GM23338 (cell line): Measurements from ENCODE around the gene YWHAQ. TPM values are rescaled to one million over a fixed set of nuclear protein-coding genes. Genes with fewer than 3 reads are reported as not detected.

Experiments
- ATAC-seq: fragments of 200-7000 bp; cut with Tn5 transposase; 3 replicates; pipeline ENCODE4 v1.9.1; 2020
- DNase-seq: peaks from one replicate; pipeline ENCODE4 v3.0.0-alpha.2; 2015; ENCODE audit warnings: low spot score
- H2AFZ ChIP-seq: fragments of 200-600 bp; sonication (generic); 2 replicates; pipeline ENCODE4 v1.8.0; 2016; ENCODE audit warnings: antibody characterized with exemption, mild to moderate bottlenecking, moderate library complexity
- H3F3A ChIP-seq: fragments of 200-600 bp; sonication (generic); replicated peaks from 2 replicates; pipeline ENCODE4 v1.8.0; 2017; ENCODE audit warnings: antibody characterized with exemption, mixed run types, low read depth
- H3K27ac ChIP-seq: fragments of 200-600 bp; sonication (generic); 2 replicates; pipeline ENCODE4 v1.6.1; 2016; ENCODE audit warnings: low read depth
- H3K27me3 ChIP-seq: fragments of 200-600 bp; sonication (generic); 2 replicates; pipeline ENCODE4 v1.8.0; 2016; ENCODE audit warnings: mild to moderate bottlenecking, mixed run types, moderate library complexity; ENCODE audit not compliant: insufficient read depth
- H3K36me3 ChIP-seq: fragments of 200-600 bp; sonication (generic); 2 replicates; pipeline ENCODE4 v1.8.0; 2016; ENCODE audit warnings: mild to moderate bottlenecking; ENCODE audit not compliant: insufficient read depth
- H3K4me1 ChIP-seq: fragments of 200-600 bp; sonication (generic); 2 replicates; pipeline ENCODE4 v1.8.0; 2016; ENCODE audit warnings: mild to moderate bottlenecking, moderate library complexity; ENCODE audit not compliant: insufficient read depth
- H3K4me2 ChIP-seq: fragments of 200-600 bp; sonication (generic); 2 replicates; pipeline ENCODE4 v1.7.1; 2017; ENCODE audit warnings: mixed run types
- H3K4me3 ChIP-seq: fragments of 200-600 bp; sonication (generic); 2 replicates; pipeline ENCODE4 v1.6.1; 2016; ENCODE audit warnings: mixed run types
- H3K79me2 ChIP-seq: fragments of 200-600 bp; sonication (generic); replicated peaks from 2 replicates; pipeline ENCODE4 v1.8.0; 2017; ENCODE audit warnings: mild to moderate bottlenecking; ENCODE audit not compliant: insufficient read depth
- H3K9me2 ChIP-seq: fragments of 200-600 bp; sonication (generic); 2 replicates; pipeline ENCODE4 v1.8.0; 2017; ENCODE audit not compliant: insufficient read depth
- H4K20me1 ChIP-seq: fragments of 200-600 bp; sonication (generic); replicated peaks from 2 replicates; pipeline ENCODE4 v1.8.0; 2017; ENCODE audit warnings: mild to moderate bottlenecking; ENCODE audit not compliant: insufficient read depth
- H3K27ac Mint-ChIP-seq: 2 replicates; pipeline ENCODE4 v1.8.0; 2020; ENCODE audit warnings: inconsistent platforms, mild to moderate bottlenecking, moderate library complexity, mixed read lengths
- H3K27me3 Mint-ChIP-seq: 3 replicates; pipeline ENCODE4 v1.8.0; 2022; ENCODE audit warnings: low read depth, mild to moderate bottlenecking, moderate library complexity, mixed read lengths, inconsistent platforms; ENCODE audit not compliant: insufficient read depth, poor library complexity
- H3K36me3 Mint-ChIP-seq: 3 replicates; pipeline ENCODE4 v1.8.0; 2021; ENCODE audit warnings: low read depth, mild to moderate bottlenecking, inconsistent platforms, moderate library complexity, mixed read lengths
- H3K4me1 Mint-ChIP-seq: 3 replicates; pipeline ENCODE4 v1.8.0; 2020; ENCODE audit warnings: mild to moderate bottlenecking, inconsistent platforms, mixed read lengths
- H3K4me3 Mint-ChIP-seq: 3 replicates; pipeline ENCODE4 v1.8.0; 2021; ENCODE audit warnings: moderate library complexity, mild to moderate bottlenecking, inconsistent platforms, mixed read lengths
- H3K9me3 Mint-ChIP-seq: 3 replicates; pipeline ENCODE4 v1.8.0; 2020; ENCODE audit warnings: moderate library complexity, mild to moderate bottlenecking, inconsistent platforms, mixed read lengths
- CREB1 ChIP-seq: fragments of 250-450 bp; sonication (Bioruptor Pico); IDR thresholded peaks from 2 replicates; pipeline ENCODE4 v1.5.0; 2020; ENCODE audit warnings: low read depth, mild to moderate bottlenecking, moderate library complexity
- CTCF ChIP-seq, 2 experiments: fragments of 200-600 bp in 1 of 2; sonication (generic) in 1 of 2; conservative IDR thresholded peaks; 2 replicates each; pipeline versions ENCODE4 v1.5.1 to v1.6.1; 2016 to 2017; ENCODE audit warnings: antibody characterized with exemption in 2 of 2, low read depth in 2 of 2, mild to moderate bottlenecking in 2 of 2, moderate library complexity in 1 of 2
- ETS1 ChIP-seq: IDR thresholded peaks from 2 replicates; pipeline ENCODE4 v1.6.1; 2016; ENCODE audit warnings: antibody characterized with exemption
- EZH2 ChIP-seq: fragments of 200-600 bp; sonication (generic); IDR thresholded peaks from one replicate; pipeline ENCODE4 v1.8.0; 2017; ENCODE audit warnings: antibody characterized with exemption, mild to moderate bottlenecking, low read depth; ENCODE audit not compliant: unreplicated experiment
- EZH2phosphoT487 ChIP-seq: fragments of 200-600 bp; sonication (generic); IDR thresholded peaks from one replicate; pipeline ENCODE4 v1.8.1; 2018; ENCODE audit warnings: antibody characterized with exemption; ENCODE audit not compliant: unreplicated experiment
- JUNB ChIP-seq: IDR thresholded peaks from one replicate; pipeline ENCODE4 v1.6.1; 2016; ENCODE audit warnings: antibody characterized with exemption; ENCODE audit not compliant: unreplicated experiment
- NANOG ChIP-seq: IDR thresholded peaks from 2 replicates; pipeline ENCODE4 v1.6.1; 2016; ENCODE audit warnings: antibody characterized with exemption, borderline replicate concordance
- POLR2AphosphoS5 ChIP-seq: IDR thresholded peaks from 2 replicates; pipeline ENCODE4 v1.6.1; 2016; ENCODE audit warnings: antibody characterized with exemption, low read depth
- STAT1 ChIP-seq: IDR thresholded peaks from one replicate; pipeline ENCODE4 v1.6.1; 2016; ENCODE audit warnings: antibody characterized with exemption; ENCODE audit not compliant: unreplicated experiment
- ZNF114 ChIP-seq: fragments of 250-450 bp; sonication (Bioruptor Pico); IDR thresholded peaks from 2 replicates; pipeline ENCODE4 v1.5.0; 2020; ENCODE audit warnings: mild to moderate bottlenecking, moderate library complexity
- ZNF331 ChIP-seq: fragments of 250-450 bp; sonication (Bioruptor Pico); IDR thresholded peaks from 2 replicates; pipeline ENCODE4 v1.5.0; 2020; ENCODE audit warnings: low read depth, mild to moderate bottlenecking, moderate library complexity
- ZNF462 ChIP-seq: fragments of 250-450 bp; sonication (Bioruptor Pico); IDR thresholded peaks from 2 replicates; pipeline ENCODE4 v1.5.0; 2020; ENCODE audit warnings: mild to moderate bottlenecking, moderate library complexity
- polyA plus RNA-seq: library from polyadenylated mRNA; unstranded; fragments of >200 nt; fragmentation: Nextera tagmentation; extraction: Ambion mirVana; gene quantifications from 2 replicates; pipeline ENCODE4 v1.2.1, GENCODE V29; 2016
- total RNA-seq: library from RNA; depleted of rRNA; stranded (reverse); fragments of >200 nt; shearing (Covaris generic); gene quantifications from 2 replicates; pipeline ENCODE4 v1.2.3, GENCODE V29; 2014

Gene YWHAQ
- total and polyA plus RNA-seq, 2 experiments from 2014 or later, result 295 to 464 TPM

GRCh38 chr2:9602412-9602811 lies 28.4 kb downstream of the YWHAQ start (continued):
- TF ChIP-seq ETS1, result no peak

- peaks cover 61% of the 10 kb centered on the region for H3K36me3 Mint-ChIP-seq
- peaks cover 12% of the 10 kb centered on the region for H3K36me3 ChIP-seq
- no peak overlapping the region for H2AFZ ChIP-seq
- no peak overlapping the region for H3K4me3 ChIP-seq
- H4K20me1 ChIP-seq, result peaks cover 77% of the 10 kb centered on the region
- no peaks in the 10 kb centered on the region for H3K9me2 ChIP-seq
- TF ChIP-seq ZNF114 (CRISPR knock-in tag) (no peak), STAT1 (no peak), ETS1 (no peak), POLR2AphosphoS5 (no peak), CREB1 (CRISPR knock-in tag) (no peak), CTCF (conservative IDR thresholded peaks at IDR 0.05; ENCODE audit: low read depth in 2 of 2) (no peak), ZNF462 (no peak), NANOG (no peak), ZNF331 (no peak), EZH2 (no peak), EZH2phosphoT487 (no peak), JUNB (no peak)
- no peak for DNase-seq
- no peak overlapping the region for H3K4me3 Mint-ChIP-seq
- H3K27me3 ChIP-seq, result no peaks in the 10 kb centered on the region
- H3K4me2 ChIP-seq, result no peak overlapping the region
- H3K27me3 Mint-ChIP-seq, result no peaks in the 10 kb centered on the region
- no peaks in the 10 kb centered on the region for H3K4me1 ChIP-seq
- no peaks in the 10 kb centered on the region for H3F3A ChIP-seq
- no peak overlapping the region for H3K27ac Mint-ChIP-seq
- no peak overlapping the region for H3K27ac ChIP-seq
- H3K79me2 ChIP-seq, result peaks cover 98% of the 10 kb centered on the region
- ATAC-seq, result no peak
- H3K9me3 Mint-ChIP-seq, result peaks cover 30% of the 10 kb centered on the region
- H3K4me1 Mint-ChIP-seq, result no peaks in the 10 kb centered on the region
These were observed 29.4 kb downstream of the YWHAQ start for GRCh38 chr2:9601397-9601796.
